Measurements from ENCODE around the gene AGBL2.

DNA sequence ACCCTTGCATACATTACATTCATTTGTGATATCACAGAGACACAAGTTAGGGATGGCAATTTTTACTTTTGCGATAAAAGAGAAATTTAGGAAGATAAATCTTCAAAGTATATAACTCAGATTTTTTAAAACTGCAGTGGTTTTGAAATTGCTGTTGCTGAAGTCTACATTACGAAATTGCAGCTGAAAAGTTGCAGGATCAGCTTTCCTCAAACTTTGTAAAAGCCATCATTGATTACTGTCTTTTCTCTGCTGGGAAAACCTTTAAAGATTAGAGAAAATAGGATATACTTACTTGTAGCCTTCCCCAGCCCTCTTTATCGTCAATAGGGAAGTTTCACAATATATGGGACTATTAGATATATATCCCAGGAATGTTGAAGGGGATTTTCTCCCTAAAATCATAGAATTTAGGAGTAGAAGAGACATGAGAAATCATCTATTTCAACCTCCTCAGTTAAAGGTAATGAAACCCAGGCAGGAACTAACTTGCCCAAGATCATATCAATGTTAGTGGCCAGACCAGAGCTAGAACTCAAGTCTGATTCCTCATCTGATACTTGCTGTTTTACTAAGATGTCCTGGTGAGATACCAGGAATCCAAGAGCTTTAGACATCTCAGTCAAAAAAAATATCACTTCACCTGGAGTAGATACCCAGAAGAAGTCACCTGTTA, 10.4 kb upstream of the AGBL2 start:
- TF ChIP-seq GATA2 (IDR thresholded peaks at IDR 0.05; ENCODE audit: low read depth, low read length), result no peak
- TF ChIP-seq GATA3 (IDR thresholded peaks at IDR 0.05; ENCODE audit: low read depth, low read length), result no peak

All from SH-SY5Y (cell line).